ENCODE data around the gene FXYD3.
"Not testable (repeated sequence)": the region's sequence is repeated elsewhere in the genome, so short reads cannot be mapped to it uniquely, and the experiment has no call there.

FXYD3 gene

GRCh38 chr19:35142606-35143230, 27.1 kb downstream of the FXYD3 start:
- peak; percentile 70 for DNase-seq (ENCODE audit: low spot score)

GRCh38 chr19:35143231-35143715, 27.6 kb downstream of the FXYD3 start, which contains the start of gene FXYD7:
Gene FXYD7 (plus strand): TSS chr19:35143255. CDS start chr19:35143334, 79 bp downstream.
- no peak for DNase-seq (ENCODE audit: low spot score)

- no peak for DNase-seq (ENCODE audit: low spot score)
Measured at GRCh38 chr19:35143818-35144217, 28.2 kb downstream of the FXYD3 start.

DNA sequence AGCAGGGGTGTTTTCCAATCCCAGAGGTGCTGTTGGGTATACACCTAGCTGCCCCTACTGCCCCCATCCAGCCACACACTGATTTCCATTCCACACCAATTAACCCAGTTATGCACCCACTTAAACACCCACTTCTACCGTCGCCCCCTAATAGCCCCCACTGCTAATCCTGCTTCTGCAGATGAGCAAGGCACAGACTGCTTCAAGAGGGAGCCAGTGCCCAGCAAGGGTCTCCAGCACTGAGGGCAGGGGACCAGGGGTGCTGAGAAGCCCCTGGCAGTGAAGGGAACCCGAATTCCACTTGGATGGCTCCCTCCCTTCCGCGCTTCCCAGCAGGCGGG, 28.6 kb downstream of the FXYD3 start:
- no peak for DNase-seq (ENCODE audit: low spot score)

DNA sequence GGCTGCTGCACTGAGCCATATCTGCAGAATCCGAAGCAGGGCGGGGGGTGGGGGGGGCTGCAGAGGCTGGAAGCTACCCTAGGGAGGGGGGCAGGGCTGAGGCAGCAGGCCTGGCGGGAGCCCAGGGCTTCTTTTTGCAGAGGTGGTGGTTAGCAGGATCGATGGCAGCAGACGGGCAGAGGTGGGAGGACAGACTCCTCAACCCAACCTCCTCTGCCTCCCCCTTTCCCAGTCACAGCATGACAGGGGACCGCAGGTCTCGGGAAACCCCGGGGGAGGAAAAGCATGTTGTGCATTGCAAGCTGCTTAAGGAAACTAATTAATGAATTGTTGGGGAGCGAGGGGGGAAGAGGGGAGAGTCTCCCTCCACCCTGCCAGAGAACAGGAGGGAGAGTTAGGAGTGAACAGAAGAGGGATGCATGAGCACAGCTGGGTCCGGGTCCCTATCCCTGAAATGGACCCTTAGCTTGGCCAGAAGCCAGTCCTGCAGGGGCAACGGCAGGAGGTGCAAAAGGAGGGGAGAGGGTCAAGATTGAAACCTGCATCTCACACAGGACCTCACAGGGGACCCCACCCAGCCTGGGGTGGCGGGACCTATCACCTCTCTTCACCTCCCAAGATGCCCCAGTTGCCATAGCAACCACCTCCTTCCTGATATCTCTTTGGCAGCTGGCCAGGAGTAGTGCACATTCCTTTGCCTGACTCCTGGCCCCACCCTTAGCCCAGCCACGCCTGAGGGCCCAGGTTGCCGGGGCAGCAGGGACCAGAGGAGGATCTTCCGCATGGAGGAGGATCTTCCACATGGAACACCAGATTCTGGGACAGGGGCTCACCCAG, 29.2 kb downstream of the FXYD3 start:
- DNase-seq (ENCODE audit: low spot score): no peak

- DNase-seq (ENCODE audit: low spot score): no peak
Measured at GRCh38 chr19:35146746-35147459, 31.3 kb downstream of the FXYD3 start.

GRCh38 chr19:35149463-35149862, 33.8 kb downstream of the FXYD3 start:
- no peak for DNase-seq (ENCODE audit: low spot score)

- no peak for DNase-seq (ENCODE audit: low spot score)
Measured at GRCh38 chr19:35150445-35150844, 34.8 kb downstream of the FXYD3 start.

GRCh38 chr19:35151273-35152065, 35.8 kb downstream of the FXYD3 start:
- DNase-seq (ENCODE audit: low spot score): no peak

GRCh38 chr19:35153129-35153522, 37.5 kb downstream of the FXYD3 start:
- DNase-seq (ENCODE audit: low spot score): not testable (repeated sequence)

DNA sequence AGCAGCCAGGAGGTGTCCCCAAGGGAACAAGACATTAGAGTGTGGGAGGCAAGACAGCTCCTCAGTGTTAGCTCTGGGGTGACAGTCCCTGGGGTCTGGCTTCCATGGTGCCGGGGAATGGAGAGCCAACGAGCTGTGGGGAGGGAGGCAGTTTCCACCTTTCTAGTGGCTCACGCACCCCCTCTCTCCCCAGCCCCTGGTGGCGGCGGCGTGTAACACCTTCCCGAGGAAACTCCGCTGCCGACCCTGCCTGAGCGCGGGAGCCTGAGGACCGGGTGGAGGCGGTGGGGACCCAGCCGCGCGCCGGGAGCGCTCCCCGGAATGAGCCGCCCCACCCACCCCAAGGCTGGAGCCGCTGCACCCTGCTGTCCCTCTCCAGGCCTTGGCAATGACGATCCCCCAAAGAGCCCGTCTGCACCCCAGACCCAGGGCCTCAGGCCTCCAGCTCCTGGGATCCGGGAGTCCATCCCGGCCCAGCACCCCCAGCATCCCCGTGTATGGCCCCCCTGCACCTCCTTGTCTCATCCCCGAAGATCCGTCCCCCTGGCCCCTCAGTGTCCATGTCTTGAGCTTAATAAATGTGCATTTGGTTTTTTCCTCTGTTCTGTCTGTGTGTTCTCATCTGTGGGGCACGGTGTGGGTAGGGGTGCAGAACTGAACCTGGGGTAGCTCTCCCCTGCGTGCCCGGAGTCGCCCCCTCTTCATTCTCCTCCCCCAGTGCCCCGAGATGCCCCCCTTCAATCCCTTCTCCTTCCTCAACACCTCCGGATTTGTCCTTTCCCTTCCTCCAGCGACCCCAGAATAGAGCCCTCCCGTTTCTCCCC, 38.3 kb downstream of the FXYD3 start:
- peak; percentile 81 for DNase-seq (ENCODE audit: low spot score)

DNA sequence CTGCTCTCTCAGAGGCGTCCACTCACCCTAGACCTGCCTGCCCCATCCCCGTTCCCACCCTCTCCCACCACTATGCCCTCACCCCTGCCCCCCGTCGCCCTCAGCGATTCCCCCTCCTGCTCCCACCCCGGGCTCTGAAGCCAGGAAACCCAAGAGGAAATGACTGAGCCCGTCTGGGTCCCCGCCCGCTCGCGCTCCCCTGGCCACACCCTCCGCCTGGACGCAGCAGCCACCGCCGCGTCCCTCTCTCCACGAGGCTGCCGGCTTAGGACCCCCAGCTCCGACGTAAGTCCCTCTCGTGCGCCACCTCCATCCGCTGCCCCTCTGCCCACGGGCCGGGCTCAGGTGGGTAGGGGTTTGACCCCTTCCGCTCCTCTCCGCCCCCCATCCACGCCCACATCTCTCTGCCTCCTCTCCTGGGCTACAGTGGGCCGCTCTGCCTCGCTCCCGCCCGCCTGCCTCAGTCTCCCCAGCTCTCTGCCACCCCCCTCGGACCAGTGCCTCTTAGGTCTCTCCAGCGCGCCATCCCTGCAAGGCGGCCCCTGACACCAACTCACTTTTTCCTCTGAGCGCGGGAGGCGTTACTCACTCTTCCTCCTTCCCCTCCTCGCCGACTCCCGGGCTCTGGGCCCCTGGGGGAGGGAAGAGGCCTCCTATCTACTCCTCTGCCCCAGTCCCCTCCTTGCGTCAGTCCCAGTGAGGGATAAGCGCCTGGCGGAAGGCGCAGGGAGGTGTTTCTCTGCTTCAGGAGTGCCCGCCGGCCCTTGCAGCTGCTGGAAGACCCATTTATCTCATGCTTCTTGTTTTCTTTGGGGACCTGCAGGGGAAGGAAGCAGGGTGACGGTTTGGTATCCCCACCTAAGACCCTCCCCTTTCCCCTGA, 39.1 kb downstream of the FXYD3 start, which contains the start of gene FXYD5:
TSS of gene FXYD5 (plus strand) at position 211 of the 882 bp plus-strand sequence. CDS start 816 bp downstream, outside the sequence.
- DNase-seq (ENCODE audit: low spot score): peak; percentile 92

GRCh38 chr19:35155441-35155840, 39.8 kb downstream of the FXYD3 start:
- no peak for DNase-seq (ENCODE audit: low spot score)

DNA sequence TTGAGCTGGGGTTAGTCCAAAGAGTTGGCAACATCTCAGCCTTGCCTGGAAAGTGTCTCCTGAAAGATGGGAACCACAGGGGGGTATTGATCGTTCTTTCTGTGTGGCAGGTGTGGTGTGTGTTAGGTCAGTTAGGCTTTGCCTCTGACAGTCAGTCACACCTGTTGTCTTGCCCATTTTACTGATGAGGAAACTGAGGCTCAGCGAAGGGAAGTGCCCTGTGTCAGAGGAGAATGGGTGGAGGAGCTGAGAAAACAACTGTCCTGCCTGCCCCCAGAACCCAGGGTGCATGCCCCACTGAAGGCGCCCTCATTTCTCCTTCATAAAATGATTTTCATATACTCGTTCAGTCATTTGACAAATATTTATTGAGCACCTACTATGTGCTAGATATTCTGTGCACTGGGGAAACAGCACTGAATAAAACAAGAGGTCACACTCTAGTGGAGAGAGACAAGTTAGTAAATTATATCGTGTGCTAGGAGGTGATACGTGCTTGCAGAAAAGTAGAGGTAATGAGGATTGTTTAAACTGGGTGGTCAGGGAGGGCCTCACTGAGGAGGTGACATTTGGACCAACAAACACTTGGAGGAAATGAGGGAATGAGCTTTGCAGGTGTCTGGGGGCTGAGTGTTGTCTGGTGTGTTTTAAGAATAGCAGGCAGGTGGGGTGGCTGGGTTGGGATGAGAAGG, 40.5 kb downstream of the FXYD3 start:
- DNase-seq (ENCODE audit: low spot score): no peak

GRCh38 chr19:35156673-35157014, 41.0 kb downstream of the FXYD3 start:
- DNase-seq (ENCODE audit: low spot score): no peak

DNA sequence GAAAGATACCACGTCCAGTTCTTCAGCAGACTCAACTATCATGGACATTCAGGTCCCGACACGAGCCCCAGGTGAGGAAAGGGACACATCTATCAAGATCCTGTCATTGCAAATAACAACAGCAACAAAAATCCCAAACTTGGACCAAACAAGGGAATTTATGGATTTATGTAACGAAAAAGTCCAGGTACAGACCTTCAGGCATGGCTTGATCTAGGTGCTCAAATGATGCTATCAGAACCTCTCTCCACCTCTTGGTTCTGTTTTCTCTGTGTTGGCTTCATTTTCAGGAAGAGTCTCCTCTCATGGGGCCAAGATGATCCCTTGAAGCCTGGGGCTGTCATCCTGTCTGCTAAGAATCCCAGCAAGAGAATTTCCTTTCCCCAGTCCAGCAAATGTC, 41.8 kb downstream of the FXYD3 start:
- DNase-seq (ENCODE audit: low spot score): no peak

- DNase-seq (ENCODE audit: low spot score): no peak
Measured at GRCh38 chr19:35159606-35160005, 44.0 kb downstream of the FXYD3 start.

- DNase-seq (ENCODE audit: low spot score): no peak
Measured at GRCh38 chr19:35160629-35161433, 45.2 kb downstream of the FXYD3 start.

DNA sequence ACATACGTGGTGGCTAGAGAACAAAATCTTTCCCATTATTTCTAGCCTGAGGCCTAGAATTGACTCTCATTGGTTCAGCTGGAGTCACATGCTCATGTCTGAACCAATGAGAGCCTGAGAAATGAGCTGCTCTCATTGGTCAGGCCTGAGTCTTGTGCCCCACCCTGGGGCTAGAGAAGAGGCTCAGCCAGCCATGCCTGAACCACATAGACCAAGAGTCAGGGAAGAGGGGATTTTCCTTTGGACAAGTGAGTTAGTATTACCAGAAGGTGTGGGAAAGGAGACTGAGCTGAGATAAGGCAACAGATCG, 45.8 kb downstream of the FXYD3 start:
- no peak for DNase-seq (ENCODE audit: low spot score)

Data from GM03348 (cell line).